Tibial artery (tissue), 4 donors: Measurements from ENCODE around the gene NDC1.

Experiments
- DNase-seq, 2 donors: peaks; one replicate each; pipeline ENCODE4 v3.0.0-alpha.2; 2019
- H3K27ac ChIP-seq, 2 donors: fragments of 200-600 bp; sonication (generic) in 1 of 2; 1 replicate in 1 of 2; 2 replicates in 1 of 2; pipeline ENCODE4 v1.5.1; 2018 to 2019; ENCODE audit warnings: mild to moderate bottlenecking in 1 of 2
- H3K27me3 ChIP-seq, 2 donors: fragments of 200-600 bp; sonication (generic) in 1 of 2; one replicate each; pipeline versions ENCODE4 v1.5.1 to v1.6.0; 2016 to 2019
- H3K36me3 ChIP-seq, 3 donors: fragments of 200-600 bp; sonication (generic) in 2 of 3; one replicate each; pipeline ENCODE4 v1.5.1; 2016 to 2019; ENCODE audit warnings: mild to moderate bottlenecking in 2 of 3
- H3K4me1 ChIP-seq, 4 donors: fragments of 200-600 bp; sonication (generic) in 2 of 4; 1 replicate in 3 of 4; 2 replicates in 1 of 4; pipeline ENCODE4 v1.5.1; 2016 to 2019
- H3K4me3 ChIP-seq, 2 donors: fragments of 200-600 bp; sonication (generic) in 1 of 2; 1 replicate in 1 of 2; 2 replicates in 1 of 2; pipeline ENCODE4 v1.5.1; 2018 to 2019; ENCODE audit warnings: mild to moderate bottlenecking in 2 of 2
- H3K9me3 ChIP-seq, 3 donors: fragments of 200-600 bp; sonication (generic) in 1 of 3; one replicate each; pipeline ENCODE4 v1.5.1; 2016 to 2019
- CTCF ChIP-seq, 2 experiments: fragments of 200-600 bp in 1 of 2; fragments of 450-650 bp in 1 of 2; IDR thresholded peaks; one replicate each; pipeline ENCODE4 v1.5.1; 2017 to 2019; ENCODE audit warnings: antibody characterized with exemption in 2 of 2, mild to moderate bottlenecking in 1 of 2, moderate library complexity in 1 of 2
- intact Hi-C: fragments of 100-400 bp; cut with DNase I; formaldehyde crosslinking; loops from one replicate; pipeline ENCODE4 v1.15.0; 2023; ENCODE audit warnings: low total_unique reads

Gene NDC1

GRCh38 chr1:53851571-53852285 lies 13.6 kb upstream of the NDC1 start:
- intact Hi-C loops: no loop called here
- H3K4me1 ChIP-seq: no peaks in the 10 kb centered on the region
- no peak for DNase-seq
- H3K27ac ChIP-seq: no peak overlapping the region
- no peaks in the 10 kb centered on the region for H3K27me3 ChIP-seq
- H3K9me3 ChIP-seq: no peaks in the 10 kb centered on the region
- peaks cover 33 to 61% (median 53%) of the 10 kb centered on the region in 3 donors for H3K36me3 ChIP-seq
- no peak for TF ChIP-seq CTCF (IDR thresholded peaks at IDR 0.05)
- H3K4me3 ChIP-seq: no peak overlapping the region

GRCh38 chr1:53850082-53850673 lies 12.1 kb upstream of the NDC1 start:
- H3K4me1 ChIP-seq: no peaks in the 10 kb centered on the region
- no peak for TF ChIP-seq CTCF (IDR thresholded peaks at IDR 0.05)
- H3K4me3 ChIP-seq: no peak overlapping the region
- no peaks in the 10 kb centered on the region for H3K9me3 ChIP-seq
- intact Hi-C loops: no loop called here
- H3K36me3 ChIP-seq: peaks cover 24 to 45% (median 37%) of the 10 kb centered on the region in 3 donors
- DNase-seq: no peak
- H3K27ac ChIP-seq: no peak overlapping the region
- H3K27me3 ChIP-seq: no peaks in the 10 kb centered on the region

GRCh38 chr1:53847980-53848379 lies 9.9 kb upstream of the NDC1 start:
- intact Hi-C loops: no loop called here
- no peak overlapping the region for H3K4me3 ChIP-seq

GRCh38 chr1:53842347-53842746 lies 4.3 kb upstream of the NDC1 start:
- Histone ChIP-seq H3K36me3 (no peaks in the 10 kb centered on the region), H3K27ac (no peak overlapping the region), H3K4me3 (no peak overlapping the region), H3K9me3 (peaks cover 0 to 6% (median 0%) of the 10 kb centered on the region in 3 donors), H3K27me3 (no peaks in the 10 kb centered on the region), H3K4me1 (peaks cover 0 to 2% (median under 1%) of the 10 kb centered on the region in 4 donors)
- intact Hi-C loops: no loop called here
- TF ChIP-seq CTCF (IDR thresholded peaks at IDR 0.05): no peak
- no peak for DNase-seq

More at GRCh38 chr1:53847980-53848379, 9.9 kb upstream of the NDC1 start:
- Histone ChIP-seq H3K27ac (no peak overlapping the region), H3K4me1 (no peaks in the 10 kb centered on the region), H3K27me3 (no peaks in the 10 kb centered on the region), H3K9me3 (peaks cover 0 to under 1% (median 0%) of the 10 kb centered on the region in 3 donors), H3K36me3 (peaks cover 7 to 23% (median 17%) of the 10 kb centered on the region in 3 donors)
- no peak for DNase-seq
- TF ChIP-seq CTCF (IDR thresholded peaks at IDR 0.05): no peak

GRCh38 chr1:53838654-53838974 lies 518 bp upstream of the NDC1 start:
- intact Hi-C loops: no loop called here
- DNase-seq: no peak
- H3K36me3 ChIP-seq: no peaks in the 10 kb centered on the region
- no peaks in the 10 kb centered on the region for H3K27me3 ChIP-seq
- peaks cover 0 to 11% (median 4%) of the 10 kb centered on the region in 4 donors for H3K4me1 ChIP-seq
- H3K4me3 ChIP-seq: peak overlapping the region; percentile 81 to 85
- H3K9me3 ChIP-seq: peaks cover 0 to 6% (median 0%) of the 10 kb centered on the region in 3 donors
- TF ChIP-seq CTCF (IDR thresholded peaks at IDR 0.05): no peak
- peak overlapping the region; percentile 90 to 91 for H3K27ac ChIP-seq
